Mammary epithelial cell (primary cell): ENCODE data around the gene RNF169.

Experiments used
- EZH2 ChIP-seq: IDR thresholded peaks from 2 replicates; pipeline ENCODE4 v1.6.1; 2012; ENCODE audit warnings: low read length, inconsistent platforms, borderline replicate concordance
- TF ChIP-seq, protein P1 (sequence below), 2 donors: IDR thresholded peaks in 1 of 2; conservative IDR thresholded peaks in 1 of 2; 2 replicates each; pipeline ENCODE4 v1.5.1; 2011 to 2012; ENCODE audit warnings: inconsistent platforms in 2 of 2, low read length in 2 of 2, mild to moderate bottlenecking in 2 of 2, control low read depth in 1 of 2, low read depth in 1 of 2; ENCODE audit not compliant: insufficient read depth in 1 of 2; ENCODE audit errors: extremely low read depth in 1 of 2

DNA sequence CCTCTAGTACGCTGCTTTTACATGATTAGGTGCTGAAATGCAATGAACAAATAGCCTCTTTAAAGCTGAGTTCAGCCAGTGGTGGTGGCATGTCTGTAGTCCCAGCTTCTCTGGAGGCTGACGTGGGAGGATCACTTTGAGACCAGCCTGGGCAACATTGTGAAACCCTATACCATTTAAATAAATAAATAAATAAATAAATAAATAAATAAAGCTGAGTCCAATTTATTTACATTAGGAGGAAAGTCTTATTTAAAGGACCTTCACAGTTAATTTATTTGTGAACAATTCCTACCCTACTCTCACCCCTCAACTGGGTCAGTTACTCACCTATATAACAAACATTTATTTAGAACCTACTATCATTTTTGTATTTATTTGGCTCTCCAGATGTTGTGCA, 12.6 kb upstream of the RNF169 start:
- TF ChIP-seq, protein P1, sequence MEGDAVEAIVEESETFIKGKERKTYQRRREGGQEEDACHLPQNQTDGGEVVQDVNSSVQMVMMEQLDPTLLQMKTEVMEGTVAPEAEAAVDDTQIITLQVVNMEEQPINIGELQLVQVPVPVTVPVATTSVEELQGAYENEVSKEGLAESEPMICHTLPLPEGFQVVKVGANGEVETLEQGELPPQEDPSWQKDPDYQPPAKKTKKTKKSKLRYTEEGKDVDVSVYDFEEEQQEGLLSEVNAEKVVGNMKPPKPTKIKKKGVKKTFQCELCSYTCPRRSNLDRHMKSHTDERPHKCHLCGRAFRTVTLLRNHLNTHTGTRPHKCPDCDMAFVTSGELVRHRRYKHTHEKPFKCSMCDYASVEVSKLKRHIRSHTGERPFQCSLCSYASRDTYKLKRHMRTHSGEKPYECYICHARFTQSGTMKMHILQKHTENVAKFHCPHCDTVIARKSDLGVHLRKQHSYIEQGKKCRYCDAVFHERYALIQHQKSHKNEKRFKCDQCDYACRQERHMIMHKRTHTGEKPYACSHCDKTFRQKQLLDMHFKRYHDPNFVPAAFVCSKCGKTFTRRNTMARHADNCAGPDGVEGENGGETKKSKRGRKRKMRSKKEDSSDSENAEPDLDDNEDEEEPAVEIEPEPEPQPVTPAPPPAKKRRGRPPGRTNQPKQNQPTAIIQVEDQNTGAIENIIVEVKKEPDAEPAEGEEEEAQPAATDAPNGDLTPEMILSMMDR (conservative IDR thresholded peaks at IDR 0.05 in 1 of 2, IDR thresholded peaks at IDR 0.05 in 1 of 2; ENCODE audit: extremely low read depth in 1 of 2, insufficient read depth in 1 of 2, low read depth in 1 of 2, low read length in 2 of 2), result no peak
- no peak for TF ChIP-seq EZH2
